Transverse colon (tissue), 4 donors: ENCODE results near the gene REEP2.

ENCODE experiments used
- CTCF ChIP-seq, 5 experiments: fragments of 200-600 bp in 3 of 5; fragments of 450-650 bp in 2 of 5; sonication (generic) in 3 of 5; IDR thresholded peaks; 1 replicate in 2 of 5; 2 replicates in 3 of 5; pipeline ENCODE4 v1.5.1; 2016 to 2017; ENCODE audit warnings: antibody characterized with exemption in 5 of 5, inconsistent platforms in 3 of 5, mild to moderate bottlenecking in 2 of 5, moderate library complexity in 1 of 5
- EP300 ChIP-seq: sonication (generic); formaldehyde crosslinking; IDR thresholded peaks from one replicate; pipeline ENCODE4 v1.6.1; 2017; ENCODE audit warnings: antibody characterized with exemption, low read depth
- POLR2A ChIP-seq: fragments of 450-650 bp; IDR thresholded peaks from one replicate; pipeline ENCODE4 v1.6.1; 2016; ENCODE audit warnings: antibody characterized with exemption, mild to moderate bottlenecking, moderate library complexity
- POLR2AphosphoS5 ChIP-seq, 3 donors: sonication (generic); formaldehyde crosslinking; IDR thresholded peaks; one replicate each; pipeline ENCODE4 v1.6.1; 2016; ENCODE audit warnings: antibody characterized with exemption in 3 of 3

DNA sequence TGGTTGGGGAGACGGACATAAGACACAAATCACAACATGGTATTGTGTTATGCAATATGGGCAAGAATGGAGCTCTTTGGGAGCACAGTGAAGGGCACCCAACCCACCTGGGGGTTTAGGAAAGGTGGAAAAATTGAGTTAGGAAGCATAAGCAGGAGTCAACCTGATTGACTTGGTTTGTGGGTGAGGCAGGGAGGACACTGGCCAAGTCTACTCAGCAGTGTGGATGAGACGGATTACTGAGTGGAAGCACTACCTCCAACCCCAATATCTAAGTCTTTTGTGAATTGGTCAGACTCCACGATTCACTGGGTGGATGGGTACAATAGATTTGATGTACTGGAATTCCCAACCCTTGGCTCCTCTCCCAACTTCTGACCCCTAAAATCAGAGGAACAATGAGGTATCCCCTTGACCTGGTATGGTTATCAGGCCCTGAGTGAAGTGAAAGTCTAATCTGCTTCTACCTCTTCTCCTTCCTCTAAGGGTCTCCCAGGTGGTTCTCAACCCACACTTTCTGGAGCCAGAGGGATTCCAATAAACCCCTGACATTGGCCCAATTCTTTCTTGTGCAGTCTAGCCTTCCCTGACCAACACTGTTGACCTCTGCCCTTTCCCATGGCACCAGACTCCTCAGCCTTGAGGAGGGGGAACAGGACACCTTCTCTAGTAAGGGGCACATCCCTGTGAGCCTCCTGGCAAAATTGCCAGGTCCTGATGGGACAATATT, 31.6 kb downstream of the REEP2 start:
- TF ChIP-seq CTCF (IDR thresholded peaks at IDR 0.05) (no peak), POLR2A (peak; percentile 0), EP300 (no peak), POLR2AphosphoS5 (IDR thresholded peaks at IDR 0.05) (peak in 1 of 3 donors; percentile 61)
